Skeletal muscle cell (primary cell): ENCODE measurements around the gene OSBPL5.

Experiments
- DNase-seq: peaks from one replicate; pipeline ENCODE4 v3.0.0-alpha.2; 2010; ENCODE audit warnings: low read depth
- H3K4me3 ChIP-seq: 2 replicates; pipeline ENCODE4 v1.5.1; 2011; ENCODE audit warnings: low read depth, mild to moderate bottlenecking, control low read depth, low read length, moderate library complexity

Gene OSBPL5

DNA sequence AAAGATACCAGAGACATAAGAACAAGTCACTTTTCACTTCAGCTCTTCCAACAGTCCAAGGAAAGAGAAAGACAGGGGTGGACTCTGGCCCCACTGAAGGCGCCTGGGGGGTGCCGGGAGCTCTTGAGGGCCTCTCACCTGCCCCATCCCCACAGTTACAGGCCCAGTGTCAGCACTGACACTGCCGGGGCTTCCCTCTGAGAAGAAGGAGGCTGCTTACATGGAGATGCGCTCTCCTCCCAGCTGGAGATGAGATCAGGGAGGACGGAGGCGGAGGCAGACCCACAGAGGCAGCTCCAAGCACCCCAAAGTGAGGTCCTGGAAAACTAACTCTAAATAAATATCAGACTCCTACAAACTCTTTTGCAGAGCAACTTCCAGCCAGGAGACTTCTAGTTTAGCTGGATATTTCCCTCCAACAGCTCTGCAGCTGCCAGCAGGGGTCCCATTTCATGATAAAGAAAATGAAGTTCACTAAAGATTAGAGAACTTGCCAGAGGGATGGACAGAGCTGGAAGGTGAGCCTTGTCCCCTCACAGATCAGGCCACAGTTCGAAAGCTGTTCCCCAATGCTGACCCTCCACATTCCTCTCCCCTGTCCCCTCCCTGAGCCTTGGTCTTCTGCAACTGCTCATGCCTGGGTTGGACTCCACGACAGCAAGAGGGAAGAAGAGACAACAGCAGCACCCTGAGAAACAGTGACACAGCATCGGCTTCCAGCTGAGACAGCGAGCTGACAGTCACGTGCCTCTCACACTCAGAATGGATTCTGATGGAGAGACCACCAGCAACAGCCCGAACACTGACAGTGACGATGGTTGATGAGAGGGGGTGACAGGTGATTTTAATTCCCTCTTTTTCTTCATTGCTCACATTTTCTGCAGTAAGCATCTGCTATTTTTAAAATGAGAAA is 113.7 kb downstream of the OSBPL5 start:
- no peak overlapping the region for H3K4me3 ChIP-seq
- DNase-seq: no peak

DNA sequence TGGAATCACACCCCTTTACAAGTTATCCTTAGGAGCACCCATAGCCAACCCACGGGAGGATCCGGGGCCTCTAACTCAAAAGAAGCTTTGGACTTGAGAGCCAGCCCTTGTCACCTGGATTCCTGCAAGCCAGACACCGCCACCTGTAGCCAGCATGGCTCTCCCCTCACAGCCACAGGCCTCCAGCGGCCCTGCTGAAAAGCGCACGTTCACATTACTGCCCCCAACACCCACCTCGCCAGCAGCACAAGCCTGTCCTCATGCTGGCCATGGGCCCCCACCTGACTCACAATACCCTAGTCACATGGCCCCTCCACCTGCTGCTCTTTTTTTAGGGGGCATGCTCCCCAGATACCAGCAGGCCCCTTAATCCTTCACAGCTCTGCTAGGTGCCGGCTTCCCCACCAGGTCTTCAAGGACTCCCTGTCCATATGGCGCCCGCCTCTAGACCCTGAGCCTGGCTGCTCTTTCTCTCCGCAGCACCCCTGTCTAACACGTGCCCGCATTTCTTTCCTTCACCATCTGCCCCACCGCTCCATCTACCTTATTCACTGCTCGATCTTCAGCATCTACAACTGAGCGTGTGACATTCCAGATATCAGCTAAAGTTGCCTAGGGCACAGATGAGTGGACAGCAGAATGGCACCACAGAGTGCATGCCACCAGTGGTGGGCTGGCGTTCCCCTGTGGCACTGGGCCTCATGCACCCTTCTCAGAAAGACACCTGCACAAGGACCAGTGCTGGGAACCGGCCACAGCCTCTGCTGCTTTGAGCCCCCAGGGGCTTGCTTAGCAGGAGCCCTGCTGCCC is 114.5 kb downstream of the OSBPL5 start:
- no peak overlapping the region for H3K4me3 ChIP-seq
- no peak for DNase-seq

DNA sequence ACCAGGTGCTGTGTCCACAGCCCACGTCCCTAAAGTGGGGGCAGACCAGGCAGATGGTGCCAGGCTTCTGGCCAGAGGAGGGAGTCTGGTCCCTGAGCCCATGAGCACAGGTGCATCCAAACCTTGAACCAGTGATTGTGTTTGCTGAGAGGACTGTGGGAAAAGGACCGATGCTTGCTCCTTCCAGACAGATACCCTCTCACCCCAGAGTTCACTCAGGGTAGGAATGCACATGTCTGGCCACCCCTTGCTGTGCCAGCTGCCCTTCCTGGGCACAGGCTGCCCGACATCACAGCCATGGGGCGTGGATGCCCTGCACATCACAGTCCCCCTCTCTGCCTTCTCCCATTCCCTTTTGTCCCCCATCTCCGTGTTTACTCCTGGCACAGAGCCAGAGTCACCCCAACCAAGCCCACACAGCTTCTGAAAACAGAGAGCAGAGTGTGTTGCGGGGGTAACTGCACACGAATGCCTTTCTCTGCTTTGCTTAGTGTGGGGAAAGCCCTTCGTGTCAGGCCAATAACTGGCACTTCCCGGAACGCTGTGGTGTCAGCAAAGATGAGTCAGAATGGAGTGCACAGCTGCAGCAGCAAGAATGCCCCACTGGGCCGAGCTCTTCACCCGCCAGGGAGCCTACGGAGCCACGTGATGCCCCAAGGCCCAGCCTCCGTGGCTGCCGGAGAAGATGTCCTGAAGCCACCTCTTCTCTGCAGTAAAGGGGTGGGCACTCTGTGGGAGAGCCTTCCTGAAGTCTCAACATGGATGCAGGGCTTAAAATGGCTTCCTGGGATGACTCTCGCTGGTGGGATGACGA is 115.5 kb downstream of the OSBPL5 start:
- H3K4me3 ChIP-seq: peak overlapping the region; percentile 7
- DNase-seq: peak; percentile 87

DNA sequence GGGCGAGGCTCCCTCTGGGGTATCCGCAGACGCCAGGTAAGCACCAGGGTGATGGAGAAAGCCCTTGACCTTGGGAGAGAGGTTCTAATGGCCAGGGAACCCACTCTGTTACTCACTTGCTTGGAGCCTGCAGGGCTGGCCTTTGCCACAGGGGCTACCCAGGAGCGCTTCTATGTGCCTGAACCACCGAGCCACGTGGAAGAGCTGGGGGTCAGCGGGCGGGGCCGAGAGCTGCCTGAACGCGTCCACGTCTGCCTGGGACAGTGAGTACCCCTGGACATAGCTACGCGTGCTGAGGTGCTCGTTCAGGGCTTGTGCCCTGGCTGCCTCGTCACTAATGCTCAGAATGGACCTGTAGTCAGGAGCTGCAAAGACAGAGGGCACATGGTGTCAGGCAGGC is 117.5 kb downstream of the OSBPL5 start:
- no peak for DNase-seq
- H3K4me3 ChIP-seq: no peak overlapping the region

DNA sequence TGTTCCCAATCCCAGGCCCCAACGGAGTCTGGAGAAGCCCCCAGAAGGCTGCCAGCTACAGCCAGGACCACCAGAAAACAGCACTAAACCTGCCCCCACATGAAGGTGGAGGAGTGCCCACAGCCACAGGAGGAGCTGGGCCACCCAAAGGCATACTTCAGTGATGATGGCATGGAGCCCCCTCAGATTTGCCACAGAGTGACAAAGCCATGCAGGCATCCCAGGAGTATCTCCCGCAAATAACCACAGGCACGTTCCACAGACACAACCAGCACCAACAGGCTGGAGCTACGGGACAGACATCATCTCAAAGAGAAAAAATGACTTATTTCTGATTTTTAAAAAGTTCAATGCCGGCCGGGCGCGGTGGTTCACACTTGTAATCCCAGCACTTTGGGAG is 118.5 kb downstream of the OSBPL5 start:
- H3K4me3 ChIP-seq: no peak overlapping the region
- DNase-seq: no peak

DNA sequence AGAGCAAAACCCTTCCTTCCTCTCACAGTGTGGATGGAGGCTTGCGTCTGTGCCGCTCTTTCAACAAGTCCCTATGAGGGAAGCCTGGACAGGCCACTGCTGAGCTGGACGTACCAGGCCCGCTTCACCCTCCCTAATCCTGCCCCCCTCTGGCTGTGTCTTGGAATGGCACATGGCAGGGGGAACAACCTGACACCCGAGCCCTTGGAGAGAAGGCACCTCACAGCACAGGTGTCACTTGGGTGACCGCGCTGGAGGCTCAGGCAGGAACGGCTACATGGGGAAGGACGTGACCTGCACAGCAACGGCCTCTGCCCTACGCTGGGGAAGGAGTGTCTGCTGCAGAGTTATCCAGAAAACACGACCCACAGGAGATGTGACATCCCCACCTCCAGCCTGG is 118.9 kb downstream of the OSBPL5 start:
- DNase-seq: no peak
- H3K4me3 ChIP-seq: no peak overlapping the region

DNA sequence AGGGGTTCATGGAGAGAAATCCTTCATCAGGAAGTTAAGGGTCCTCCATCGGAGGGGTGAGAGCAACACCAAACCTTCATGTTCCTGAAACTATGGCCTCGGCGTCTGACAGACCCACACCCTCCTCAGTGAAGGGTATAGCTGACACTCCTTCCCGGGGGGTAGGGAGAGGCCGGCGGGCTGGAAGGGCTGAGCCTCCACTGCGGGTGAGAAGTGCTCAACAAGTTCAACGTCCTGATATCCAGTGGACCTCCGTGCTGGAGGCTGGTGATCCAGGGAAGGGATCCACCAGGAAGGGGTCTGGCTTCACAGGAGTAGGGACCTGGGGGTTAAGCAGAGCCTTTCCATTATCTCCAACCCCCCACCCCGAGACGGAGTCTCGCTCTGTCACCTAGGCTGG is 120.2 kb downstream of the OSBPL5 start:
- H3K4me3 ChIP-seq: no peak overlapping the region
- DNase-seq: no peak

DNA sequence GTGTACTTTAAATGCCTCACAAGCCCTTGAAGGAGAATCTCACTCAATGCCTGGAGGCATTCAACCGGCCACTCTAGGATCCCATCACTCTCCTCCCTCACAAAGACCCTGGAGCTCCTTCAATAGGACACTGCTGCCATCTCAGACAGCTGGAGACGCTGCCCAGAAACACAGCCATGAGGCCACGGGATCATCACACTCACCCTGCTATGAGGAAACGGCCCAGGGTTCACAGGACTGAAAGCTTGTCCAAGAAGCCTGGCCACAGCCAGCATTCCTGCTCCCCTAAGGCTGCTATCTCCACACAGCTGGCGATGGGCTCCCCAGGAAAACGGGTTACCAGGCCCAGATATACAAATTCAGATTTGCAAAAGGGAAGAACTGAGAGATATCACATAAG is 121.1 kb downstream of the OSBPL5 start:
- DNase-seq: no peak
- H3K4me3 ChIP-seq: no peak overlapping the region

DNA sequence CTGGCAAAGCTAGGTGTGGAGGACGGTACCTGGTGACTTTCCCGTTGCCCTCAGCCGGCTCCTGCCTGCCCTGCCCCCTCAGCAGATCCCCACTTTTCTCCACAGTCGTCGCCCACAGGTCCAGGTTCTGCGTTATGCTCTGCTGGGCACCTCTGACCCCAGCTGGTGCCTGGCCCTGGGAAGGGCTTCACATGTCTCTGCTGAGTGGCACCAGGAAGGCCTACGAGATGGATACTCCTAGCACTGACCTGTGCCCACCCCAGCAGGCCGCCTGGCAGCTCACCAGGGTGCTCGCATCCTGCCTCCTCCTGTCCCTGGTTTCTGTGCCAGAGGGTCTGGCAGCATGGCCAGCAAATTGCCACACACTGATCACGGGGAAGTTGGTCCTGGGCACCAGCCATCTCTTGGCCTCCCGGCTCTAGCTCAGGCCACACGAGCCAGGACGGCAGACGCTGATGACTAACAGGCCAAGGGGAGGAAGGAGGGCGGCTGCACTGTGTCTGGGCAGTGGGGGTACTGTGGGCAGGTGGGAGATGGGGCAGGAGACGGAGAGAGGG is 121.7 kb downstream of the OSBPL5 start:
- no peak overlapping the region for H3K4me3 ChIP-seq
- no peak for DNase-seq

DNA sequence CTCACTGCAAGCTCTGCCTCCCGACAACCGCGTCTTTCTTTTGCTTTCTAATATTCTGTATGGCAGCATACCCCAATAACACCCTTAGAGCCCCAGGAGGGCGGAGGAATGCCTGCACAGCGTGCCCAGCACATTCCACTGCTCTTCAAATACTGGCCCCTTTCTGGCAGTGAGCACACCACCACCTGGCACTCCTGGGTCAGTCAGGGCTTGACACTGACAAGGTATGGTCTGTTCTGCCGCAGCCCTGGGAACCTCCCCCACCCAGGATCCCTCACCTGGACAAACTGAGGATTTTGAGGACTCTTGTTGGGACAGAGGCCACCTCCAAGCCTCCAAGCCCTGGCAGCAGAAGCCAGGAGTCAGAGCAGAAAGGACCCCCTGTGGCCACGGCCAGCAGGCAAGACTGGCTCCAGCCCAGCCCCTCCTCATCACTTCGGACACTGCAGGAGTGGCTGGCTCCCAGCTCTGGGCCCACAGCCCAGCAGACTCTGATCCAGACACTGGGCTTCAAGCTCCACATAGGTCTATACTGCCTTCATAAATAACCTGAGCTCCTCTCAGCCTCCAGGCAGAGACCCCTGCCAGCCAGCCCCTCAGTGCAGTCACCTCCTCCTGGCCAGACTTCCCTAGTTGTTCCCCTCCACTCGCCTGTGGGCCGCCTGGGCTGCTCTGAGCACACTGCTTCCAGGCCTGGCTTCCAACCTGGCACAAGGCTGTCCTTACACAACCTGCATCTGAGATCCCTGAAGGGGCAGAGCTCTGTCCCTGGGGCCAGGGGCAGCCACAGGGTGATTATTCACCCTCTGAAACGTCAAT is 122.4 kb downstream of the OSBPL5 start:
- DNase-seq: no peak
- no peak overlapping the region for H3K4me3 ChIP-seq

DNA sequence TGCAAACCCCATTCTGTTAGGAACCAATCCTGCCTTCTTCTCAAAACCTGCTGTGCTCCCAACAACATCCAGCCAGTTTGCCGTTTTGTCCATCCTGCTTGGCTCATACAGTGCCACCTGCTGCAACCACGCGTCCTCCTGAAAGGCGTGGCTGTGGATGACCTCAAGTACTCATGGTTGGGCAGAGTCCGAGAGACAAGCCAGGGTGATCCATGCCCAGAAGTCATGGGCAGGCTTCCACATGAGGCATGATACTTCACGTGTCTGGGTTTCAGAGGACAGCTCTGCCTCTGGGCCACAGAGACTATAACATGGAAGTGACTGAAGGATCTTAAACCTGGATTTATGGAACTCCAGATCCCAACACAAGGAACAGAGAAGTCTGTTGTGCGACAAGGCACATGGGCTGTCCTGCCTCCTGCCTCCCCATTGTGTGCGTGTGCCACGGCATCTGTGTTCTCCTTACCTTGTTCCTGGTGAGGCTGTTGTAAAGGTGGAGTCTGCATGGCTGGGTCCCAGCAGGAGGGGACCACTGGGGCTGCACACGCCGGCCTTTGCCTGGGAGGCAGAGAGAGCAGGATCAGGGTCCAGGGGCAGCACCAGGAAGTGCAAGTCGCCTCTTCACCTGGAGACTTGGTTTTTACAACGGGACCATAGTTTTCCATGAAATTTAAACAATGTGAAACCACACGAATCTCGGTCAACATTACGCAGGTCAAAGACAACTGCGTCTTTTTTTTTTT is 123.2 kb downstream of the OSBPL5 start:
- H3K4me3 ChIP-seq: no peak overlapping the region
- no peak for DNase-seq

DNA sequence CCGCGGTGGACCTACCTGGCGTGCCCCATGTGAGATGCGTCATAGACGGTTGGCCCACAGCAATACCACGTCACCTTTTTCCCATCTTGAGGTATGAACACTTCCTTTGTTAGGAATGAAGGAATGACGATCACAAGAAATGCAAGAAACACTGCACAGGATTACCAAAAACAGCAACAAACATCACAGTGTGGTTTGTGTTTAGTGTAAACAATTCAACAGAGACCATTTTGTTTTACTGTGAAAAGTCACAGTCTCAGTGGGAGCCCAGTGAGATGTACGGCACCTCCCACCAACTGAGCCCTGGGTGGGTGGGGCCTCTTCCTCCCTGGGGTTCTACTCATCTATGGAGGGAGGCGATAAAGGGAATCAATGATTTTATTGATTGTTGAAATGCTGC is 124.2 kb downstream of the OSBPL5 start:
- DNase-seq: no peak
- H3K4me3 ChIP-seq: no peak overlapping the region

DNA sequence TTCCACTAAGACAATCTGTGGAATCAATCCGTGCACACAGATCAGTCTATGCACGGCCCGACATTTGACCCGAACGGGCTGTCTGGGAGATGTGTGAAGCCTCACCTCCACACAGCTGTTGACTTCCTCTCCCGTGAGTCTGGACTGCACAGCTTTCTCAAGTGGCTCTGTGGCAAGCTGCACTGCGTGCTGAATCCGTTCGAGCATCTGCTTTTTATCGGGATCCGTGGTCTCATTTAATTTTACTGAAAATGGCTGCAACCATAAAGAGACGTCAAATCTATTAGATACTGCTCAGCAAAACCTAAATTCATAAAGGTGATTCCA is 127.2 kb downstream of the OSBPL5 start:
- DNase-seq: no peak
- no peak overlapping the region for H3K4me3 ChIP-seq
